ENCODE measurements around the gene RSU1.

DNA sequence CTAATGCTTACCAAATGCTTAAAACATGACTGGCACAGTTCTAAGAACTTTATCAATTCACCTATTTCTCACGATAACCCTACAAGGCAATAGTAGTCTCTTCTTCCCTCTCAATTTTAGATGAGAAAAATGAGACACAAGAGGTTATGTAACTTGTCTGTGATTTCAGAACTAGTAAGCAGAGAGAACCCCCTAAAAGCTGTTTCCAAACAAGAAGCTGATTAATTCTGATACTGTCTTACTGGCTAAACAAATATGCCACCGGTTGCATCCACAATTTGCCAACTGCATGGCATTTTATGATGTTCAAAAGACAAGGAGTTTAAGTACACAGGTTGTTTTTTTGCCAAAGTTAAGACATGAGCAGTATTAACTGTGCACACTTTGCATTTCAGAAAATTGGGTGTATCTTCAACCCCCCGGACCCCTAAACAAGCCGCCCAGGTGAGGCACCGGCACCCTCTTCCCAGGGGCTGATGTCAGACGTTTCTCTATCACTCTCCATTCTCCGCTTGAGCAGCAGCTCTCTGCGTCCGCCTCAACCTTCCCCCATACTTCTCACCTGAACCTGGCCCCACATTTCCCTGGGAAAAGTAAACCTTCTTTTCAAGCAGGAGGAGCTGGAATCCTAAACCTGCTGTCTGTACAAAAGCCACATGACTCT is 21.7 kb downstream of the RSU1 start:
- TF ChIP-seq, protein P1, sequence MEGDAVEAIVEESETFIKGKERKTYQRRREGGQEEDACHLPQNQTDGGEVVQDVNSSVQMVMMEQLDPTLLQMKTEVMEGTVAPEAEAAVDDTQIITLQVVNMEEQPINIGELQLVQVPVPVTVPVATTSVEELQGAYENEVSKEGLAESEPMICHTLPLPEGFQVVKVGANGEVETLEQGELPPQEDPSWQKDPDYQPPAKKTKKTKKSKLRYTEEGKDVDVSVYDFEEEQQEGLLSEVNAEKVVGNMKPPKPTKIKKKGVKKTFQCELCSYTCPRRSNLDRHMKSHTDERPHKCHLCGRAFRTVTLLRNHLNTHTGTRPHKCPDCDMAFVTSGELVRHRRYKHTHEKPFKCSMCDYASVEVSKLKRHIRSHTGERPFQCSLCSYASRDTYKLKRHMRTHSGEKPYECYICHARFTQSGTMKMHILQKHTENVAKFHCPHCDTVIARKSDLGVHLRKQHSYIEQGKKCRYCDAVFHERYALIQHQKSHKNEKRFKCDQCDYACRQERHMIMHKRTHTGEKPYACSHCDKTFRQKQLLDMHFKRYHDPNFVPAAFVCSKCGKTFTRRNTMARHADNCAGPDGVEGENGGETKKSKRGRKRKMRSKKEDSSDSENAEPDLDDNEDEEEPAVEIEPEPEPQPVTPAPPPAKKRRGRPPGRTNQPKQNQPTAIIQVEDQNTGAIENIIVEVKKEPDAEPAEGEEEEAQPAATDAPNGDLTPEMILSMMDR (IDR thresholded peaks at IDR 0.05 in 8 of 11, conservative IDR thresholded peaks at IDR 0.05 in 3 of 11), result no peak
- TF ChIP-seq POLR2A (IDR thresholded peaks at IDR 0.05), result no peak
- TF ChIP-seq POLR2AphosphoS5 (IDR thresholded peaks at IDR 0.05), result no peak

Measured in spleen (tissue), 7 donors.